Progenitor cell of endocrine pancreas (in vitro differentiated cells): ENCODE measurements around the gene SPOCK3. TPM values are rescaled to one million over a fixed set of nuclear protein-coding genes. Genes with fewer than 3 reads are reported as not detected.

Experiments used
- DNase-seq: peaks from one replicate; pipeline ENCODE4 v3.0.0; 2021; ENCODE audit warnings: low spot score; ENCODE audit not compliant: unreplicated experiment
- H3K27ac Mint-ChIP-seq: 2 replicates; pipeline ENCODE4 v1.8.0; 2021; ENCODE audit warnings: mild to moderate bottlenecking, moderate library complexity, mixed read lengths
- H3K27me3 Mint-ChIP-seq: 2 replicates; pipeline ENCODE4 v1.8.0; 2021; ENCODE audit warnings: mixed read lengths
- H3K36me3 Mint-ChIP-seq: 2 replicates; pipeline ENCODE4 v1.8.0; 2022; ENCODE audit warnings: mixed read lengths; ENCODE audit not compliant: insufficient read depth
- H3K4me1 Mint-ChIP-seq: 2 replicates; pipeline ENCODE4 v1.8.0; 2021; ENCODE audit warnings: low read depth, mixed read lengths
- H3K4me3 Mint-ChIP-seq: 2 replicates; pipeline ENCODE4 v1.8.0; 2021; ENCODE audit warnings: low read depth, mild to moderate bottlenecking, moderate library complexity, mixed read lengths
- H3K9me3 Mint-ChIP-seq: 2 replicates; pipeline ENCODE4 v1.8.0; 2021; ENCODE audit warnings: low read depth, mixed read lengths
- total RNA-seq: library from RNA; stranded (reverse); gene quantifications from 2 replicates; pipeline ENCODE4 v1.2.1, GENCODE V29; 2021
- TF ChIP-seq, protein P1 (sequence below): fragments of 200-600 bp; sonication (generic); IDR thresholded peaks from one replicate; pipeline ENCODE4 v1.5.0; 2021; ENCODE audit warnings: antibody characterized with exemption, mild to moderate bottlenecking; ENCODE audit not compliant: unreplicated experiment

Gene SPOCK3
- total RNA-seq, 1 donor from 2014 or later = 1.3 TPM

DNA sequence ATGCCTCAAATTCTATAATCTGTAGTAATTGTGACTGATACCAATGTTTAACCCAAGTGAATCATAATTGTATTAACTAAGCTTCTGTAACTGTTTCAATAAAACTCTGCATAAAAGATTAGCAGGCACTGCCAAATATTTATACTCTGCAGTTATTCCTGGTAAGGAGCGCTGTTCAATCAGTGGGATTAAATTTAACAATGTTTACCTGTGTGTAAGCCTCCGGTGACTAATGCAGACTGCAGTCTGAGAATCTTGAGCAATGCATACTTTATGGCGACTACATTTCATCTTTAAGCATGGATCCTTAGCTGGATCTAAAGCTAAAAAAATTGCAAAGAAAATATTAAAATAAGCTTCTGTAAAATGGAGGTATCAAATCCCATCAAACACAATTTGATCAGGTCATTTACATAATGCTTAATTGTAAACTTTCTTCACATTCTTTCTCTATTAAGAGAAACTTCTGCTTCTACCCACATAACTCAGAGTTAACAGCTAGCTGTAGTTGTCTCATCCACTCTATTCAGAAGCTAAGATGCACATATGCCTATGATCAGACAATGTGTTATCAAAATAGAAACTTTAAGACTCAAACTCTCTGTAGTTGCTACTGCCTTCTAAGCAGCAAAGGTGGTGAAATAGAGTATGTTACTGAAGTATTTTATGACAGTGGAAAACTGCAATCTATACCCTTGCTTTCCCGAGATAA lies 234.0 kb downstream of the SPOCK3 start:
- Mint-ChIP-seq H3K36me3 (no peaks in the 10 kb centered on the region), H3K4me1 (peaks cover 16% of the 10 kb centered on the region), H3K4me3 (no peak overlapping the region), H3K9me3 (no peaks in the 10 kb centered on the region), H3K27ac (no peak overlapping the region), H3K27me3 (no peaks in the 10 kb centered on the region)
- DNase-seq = no peak
- TF ChIP-seq, protein P1, sequence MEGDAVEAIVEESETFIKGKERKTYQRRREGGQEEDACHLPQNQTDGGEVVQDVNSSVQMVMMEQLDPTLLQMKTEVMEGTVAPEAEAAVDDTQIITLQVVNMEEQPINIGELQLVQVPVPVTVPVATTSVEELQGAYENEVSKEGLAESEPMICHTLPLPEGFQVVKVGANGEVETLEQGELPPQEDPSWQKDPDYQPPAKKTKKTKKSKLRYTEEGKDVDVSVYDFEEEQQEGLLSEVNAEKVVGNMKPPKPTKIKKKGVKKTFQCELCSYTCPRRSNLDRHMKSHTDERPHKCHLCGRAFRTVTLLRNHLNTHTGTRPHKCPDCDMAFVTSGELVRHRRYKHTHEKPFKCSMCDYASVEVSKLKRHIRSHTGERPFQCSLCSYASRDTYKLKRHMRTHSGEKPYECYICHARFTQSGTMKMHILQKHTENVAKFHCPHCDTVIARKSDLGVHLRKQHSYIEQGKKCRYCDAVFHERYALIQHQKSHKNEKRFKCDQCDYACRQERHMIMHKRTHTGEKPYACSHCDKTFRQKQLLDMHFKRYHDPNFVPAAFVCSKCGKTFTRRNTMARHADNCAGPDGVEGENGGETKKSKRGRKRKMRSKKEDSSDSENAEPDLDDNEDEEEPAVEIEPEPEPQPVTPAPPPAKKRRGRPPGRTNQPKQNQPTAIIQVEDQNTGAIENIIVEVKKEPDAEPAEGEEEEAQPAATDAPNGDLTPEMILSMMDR = no peak

DNA sequence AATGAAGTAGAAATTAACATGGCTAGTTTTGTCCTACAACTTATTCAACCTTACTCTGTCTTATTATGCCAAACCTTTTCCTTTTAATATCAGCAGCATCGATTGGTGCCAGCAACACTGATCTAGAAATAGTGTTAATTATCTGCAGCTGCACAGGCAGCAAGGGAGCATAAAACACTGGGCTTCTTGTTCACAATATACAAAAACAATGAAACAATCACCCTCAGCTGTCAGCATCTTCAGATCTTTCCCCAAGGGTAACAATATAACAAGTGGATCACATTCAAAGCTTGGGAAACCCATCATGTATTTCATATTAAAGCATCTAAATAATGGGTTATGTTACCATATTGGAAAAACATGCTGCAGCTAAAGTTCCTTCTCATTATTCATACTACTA lies 238.1 kb downstream of the SPOCK3 start:
- no peaks in the 10 kb centered on the region for H3K9me3 Mint-ChIP-seq
- no peak for DNase-seq
- TF ChIP-seq, protein P1 = no peak
- no peaks in the 10 kb centered on the region for H3K36me3 Mint-ChIP-seq
- no peak overlapping the region for H3K4me3 Mint-ChIP-seq
- H3K27me3 Mint-ChIP-seq = no peaks in the 10 kb centered on the region
- peaks cover 16% of the 10 kb centered on the region for H3K4me1 Mint-ChIP-seq
- H3K27ac Mint-ChIP-seq = no peak overlapping the region

DNA sequence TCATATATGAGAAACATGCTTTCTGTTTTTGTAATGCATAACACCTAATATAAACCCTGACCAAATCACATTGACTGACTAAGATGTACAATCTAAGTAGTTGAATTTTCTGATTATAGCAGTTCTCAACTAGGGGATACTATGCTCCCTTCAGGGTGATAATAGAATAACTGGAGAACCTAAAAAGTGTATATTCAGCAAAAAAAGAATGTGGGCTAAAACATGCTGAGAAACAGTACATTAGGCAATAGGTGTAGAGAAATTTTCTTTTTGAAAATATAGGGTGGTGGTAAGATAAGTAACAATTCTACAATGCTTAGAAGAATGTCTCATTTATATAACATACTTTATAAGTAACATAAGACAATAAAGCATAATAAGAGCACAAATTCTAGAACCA lies 239.6 kb downstream of the SPOCK3 start:
- Mint-ChIP-seq H3K27ac (no peak overlapping the region), H3K9me3 (no peaks in the 10 kb centered on the region), H3K4me1 (peaks cover 13% of the 10 kb centered on the region), H3K4me3 (no peak overlapping the region), H3K36me3 (no peaks in the 10 kb centered on the region), H3K27me3 (no peaks in the 10 kb centered on the region)
- DNase-seq = no peak
- TF ChIP-seq, protein P1 = no peak

DNA sequence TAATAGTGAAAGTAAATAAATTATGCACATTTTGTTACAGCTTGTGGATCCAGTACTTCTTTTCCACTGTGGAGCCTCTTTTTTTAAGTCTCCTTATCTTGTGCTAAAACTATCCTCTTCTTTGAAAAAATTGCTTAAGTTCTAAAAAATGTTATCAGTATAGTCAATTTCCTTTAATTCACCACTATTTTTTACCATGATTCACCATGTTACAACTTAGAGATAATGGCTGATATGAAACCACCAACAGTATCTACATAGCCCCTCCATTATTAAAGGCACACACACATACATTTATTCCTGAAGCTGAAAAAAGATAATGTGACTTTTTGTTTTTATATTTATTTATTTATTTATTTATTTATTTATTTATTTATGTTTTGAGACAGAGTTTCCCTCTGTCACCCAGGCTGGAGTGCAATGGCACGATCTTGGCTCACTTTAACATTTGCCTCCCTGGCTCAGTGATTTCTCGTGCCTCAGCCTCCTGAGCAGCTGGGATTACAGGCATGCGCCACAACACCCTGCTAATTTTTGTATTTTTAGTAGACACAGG lies 243.2 kb downstream of the SPOCK3 start:
- Mint-ChIP-seq H3K27ac (no peak overlapping the region), H3K4me1 (no peaks in the 10 kb centered on the region), H3K4me3 (no peak overlapping the region), H3K27me3 (no peaks in the 10 kb centered on the region), H3K36me3 (no peaks in the 10 kb centered on the region), H3K9me3 (no peaks in the 10 kb centered on the region)
- TF ChIP-seq, protein P1 = no peak
- DNase-seq = no peak

DNA sequence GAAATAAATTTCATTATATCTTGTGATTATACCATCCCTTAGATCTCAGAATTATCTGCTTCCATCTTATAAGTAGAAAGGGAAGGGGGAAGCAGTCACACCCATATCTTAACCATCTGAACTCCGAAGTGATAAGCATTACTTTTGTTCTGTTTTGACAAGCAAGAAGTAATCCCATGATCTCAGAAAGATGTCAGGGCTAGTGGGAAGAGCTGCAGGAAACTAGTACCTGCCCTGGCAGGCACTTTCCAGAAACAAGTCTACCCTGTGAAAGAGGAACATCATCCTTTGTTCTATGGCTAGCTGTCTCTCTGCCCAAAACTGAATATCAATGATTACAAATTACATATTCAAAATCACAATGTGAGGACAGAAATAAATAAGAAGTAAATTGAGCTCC lies 244.4 kb downstream of the SPOCK3 start:
- H3K27me3 Mint-ChIP-seq = no peaks in the 10 kb centered on the region
- H3K4me1 Mint-ChIP-seq = no peaks in the 10 kb centered on the region
- H3K9me3 Mint-ChIP-seq = no peaks in the 10 kb centered on the region
- no peaks in the 10 kb centered on the region for H3K36me3 Mint-ChIP-seq
- DNase-seq = no peak
- H3K27ac Mint-ChIP-seq = no peak overlapping the region
- TF ChIP-seq, protein P1 = no peak
- no peak overlapping the region for H3K4me3 Mint-ChIP-seq
